Activated T-cell treated with anti-CD3 and anti-CD28 coated beads, Interleukin-2, amount 50 U/mL, for 4 hours (primary cell): ENCODE results near the gene MCAM. TPM values are rescaled to one million over a fixed set of nuclear protein-coding genes. Genes with fewer than 3 reads are reported as not detected.

Experiments
- ATAC-seq, 2 donors: fragments of 200-7000 bp; cut with Tn5 transposase; one replicate each; pipeline ENCODE4 v1.10.0; 2021
- DNase-seq: peaks from one replicate; pipeline ENCODE4 v3.0.0-alpha.2; 2020
- H3K27me3 Mint-ChIP-seq: one replicate; pipeline ENCODE4 v1.8.0; 2021; ENCODE audit warnings: low read depth, mixed read lengths
- H3K36me3 Mint-ChIP-seq: one replicate; pipeline ENCODE4 v1.8.0; 2022; ENCODE audit warnings: mixed read lengths; ENCODE audit not compliant: insufficient read depth
- H3K4me1 Mint-ChIP-seq: one replicate; pipeline ENCODE4 v1.8.0; 2021; ENCODE audit warnings: low read depth, mixed read lengths
- H3K4me3 Mint-ChIP-seq: one replicate; pipeline ENCODE4 v1.8.0; 2021; ENCODE audit warnings: mild to moderate bottlenecking, moderate library complexity, mixed read lengths
- H3K9me3 Mint-ChIP-seq: one replicate; pipeline ENCODE4 v1.8.0; 2021; ENCODE audit warnings: mixed read lengths
- total RNA-seq, 3 donors: library from RNA; stranded (reverse); gene quantifications; one replicate each; pipeline ENCODE4 v1.2.1, GENCODE V29; 2021

Gene MCAM
- total RNA-seq, 3 donors from 2014 or later, result 0.96 to 3.2 (median 2.1) TPM

DNA sequence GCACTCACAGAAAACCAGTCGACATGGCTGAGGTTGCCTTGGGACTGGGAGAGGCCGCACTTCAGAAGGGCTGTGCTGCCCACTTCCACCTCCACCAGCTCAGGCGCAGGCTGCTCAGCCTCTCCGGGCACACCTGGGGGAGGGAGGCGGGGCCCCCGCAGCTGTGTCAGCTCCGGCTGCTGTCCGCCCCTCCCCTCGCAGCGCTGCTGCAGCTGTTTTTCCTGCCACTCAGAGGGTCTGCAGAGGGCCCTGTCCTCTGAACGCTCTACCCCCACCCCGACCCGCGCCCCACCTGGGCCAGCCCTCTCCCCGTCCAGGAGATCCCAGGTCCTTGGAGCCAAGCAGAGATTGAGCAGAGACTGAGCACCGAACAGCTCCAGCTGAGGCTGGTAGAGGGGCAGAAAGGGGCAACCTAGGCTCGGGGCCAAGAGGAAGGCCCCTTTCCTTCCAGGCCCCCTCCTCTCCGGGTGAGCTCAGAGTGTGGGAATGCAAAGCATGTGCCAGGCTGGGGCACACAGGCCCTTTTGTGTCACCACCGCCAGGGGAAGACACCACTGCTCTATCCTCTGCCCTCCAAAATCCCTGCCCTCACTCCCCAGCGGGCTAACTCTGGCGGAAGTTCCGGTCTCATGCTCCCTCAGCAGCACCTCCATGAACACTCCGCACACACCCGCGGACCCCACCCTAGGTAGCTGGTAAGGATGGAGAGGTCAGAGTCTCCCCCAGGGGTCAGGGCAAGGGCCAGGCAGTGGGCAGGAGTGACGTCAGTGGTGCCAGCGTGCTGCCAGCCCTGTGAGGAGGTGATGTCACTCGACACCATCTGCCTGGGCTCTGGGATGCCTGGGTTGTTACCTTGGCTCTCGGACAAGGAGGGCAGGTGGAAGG, 1.6 kb downstream of the MCAM start:
- DNase-seq, result peak; percentile 51
- Mint-ChIP-seq H3K9me3 (no peaks in the 10 kb centered on the region), H3K4me3 (peak overlapping the region; percentile 71), H3K36me3 (no peaks in the 10 kb centered on the region), H3K27me3 (peaks cover 16% of the 10 kb centered on the region), H3K4me1 (peaks cover 20% of the 10 kb centered on the region)
- ATAC-seq, result peak; percentile 65 to 70

DNA sequence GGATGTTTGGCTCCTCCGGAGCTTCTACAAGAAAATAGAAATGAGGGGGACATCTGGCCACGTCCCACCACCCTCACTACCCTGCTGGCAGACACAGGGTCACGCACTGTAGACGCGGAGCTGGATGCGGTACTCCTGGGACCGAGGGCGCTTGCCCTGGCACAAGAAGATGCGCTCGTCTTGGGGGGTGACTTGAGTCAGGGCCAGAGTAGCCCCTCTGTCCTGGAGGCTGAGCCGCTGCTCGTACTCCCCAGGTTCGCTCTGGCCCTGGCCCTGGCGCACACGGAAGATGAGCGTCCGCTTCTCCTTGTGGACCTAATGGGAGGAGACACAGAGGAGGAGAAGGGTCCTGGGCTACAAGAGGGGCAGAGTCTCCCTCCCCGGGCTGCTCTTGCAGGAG, 2.2 kb downstream of the MCAM start:
- Mint-ChIP-seq H3K9me3 (no peaks in the 10 kb centered on the region), H3K27me3 (peaks cover 16% of the 10 kb centered on the region), H3K4me1 (peaks cover 19% of the 10 kb centered on the region), H3K4me3 (peak overlapping the region; percentile 71), H3K36me3 (peaks cover 1% of the 10 kb centered on the region)
- ATAC-seq (no peak), DNase-seq (no peak)

- DNase-seq (no peak), ATAC-seq (no peak)
- H3K36me3 Mint-ChIP-seq, result peaks cover 7% of the 10 kb centered on the region
- no peaks in the 10 kb centered on the region for H3K9me3 Mint-ChIP-seq
- H3K27me3 Mint-ChIP-seq, result peaks cover 4% of the 10 kb centered on the region
- H3K4me3 Mint-ChIP-seq, result no peak overlapping the region
- peaks cover 24% of the 10 kb centered on the region for H3K4me1 Mint-ChIP-seq
Observed at GRCh38 chr11:119310682-119311052, 6.3 kb downstream of the MCAM start.

- Mint-ChIP-seq H3K4me1 (peaks cover 26% of the 10 kb centered on the region), H3K27me3 (no peaks in the 10 kb centered on the region), H3K9me3 (no peaks in the 10 kb centered on the region), H3K36me3 (peaks cover 10% of the 10 kb centered on the region), H3K4me3 (no peak overlapping the region)
- no peak for ATAC-seq
- DNase-seq, result no peak
Observed at GRCh38 chr11:119309953-119310681, 6.8 kb downstream of the MCAM start.

DNA sequence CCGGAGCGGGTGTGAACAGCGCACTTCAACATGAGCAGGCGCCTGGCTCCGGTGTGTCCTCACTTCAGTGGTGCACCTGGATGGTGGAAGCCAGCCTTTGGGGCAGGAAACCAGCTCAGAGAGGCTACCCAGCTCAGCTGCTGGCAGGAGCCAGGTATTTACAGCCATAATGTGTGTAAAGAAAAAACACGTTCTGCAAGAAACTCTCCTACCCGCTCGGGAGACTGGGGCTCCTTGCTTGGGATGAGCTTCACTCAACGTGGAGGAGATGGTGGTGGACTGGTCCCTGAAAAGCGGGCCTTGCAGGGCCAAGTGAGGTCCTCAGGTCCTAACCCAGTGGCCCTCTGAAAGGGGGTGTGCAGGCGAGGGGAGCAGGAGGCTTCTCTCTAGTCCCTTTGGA, 7.5 kb downstream of the MCAM start:
- DNase-seq (no peak), ATAC-seq (no peak)
- Mint-ChIP-seq H3K27me3 (no peaks in the 10 kb centered on the region), H3K4me3 (no peak overlapping the region), H3K4me1 (peaks cover 26% of the 10 kb centered on the region), H3K36me3 (peaks cover 11% of the 10 kb centered on the region), H3K9me3 (no peaks in the 10 kb centered on the region)

- Mint-ChIP-seq H3K36me3 (peaks cover 19% of the 10 kb centered on the region), H3K27me3 (no peaks in the 10 kb centered on the region), H3K4me1 (peaks cover 26% of the 10 kb centered on the region), H3K9me3 (no peaks in the 10 kb centered on the region), H3K4me3 (no peak overlapping the region)
- no peak for DNase-seq
- no peak for ATAC-seq
Observed at GRCh38 chr11:119307974-119308373, 9.0 kb downstream of the MCAM start.

DNA sequence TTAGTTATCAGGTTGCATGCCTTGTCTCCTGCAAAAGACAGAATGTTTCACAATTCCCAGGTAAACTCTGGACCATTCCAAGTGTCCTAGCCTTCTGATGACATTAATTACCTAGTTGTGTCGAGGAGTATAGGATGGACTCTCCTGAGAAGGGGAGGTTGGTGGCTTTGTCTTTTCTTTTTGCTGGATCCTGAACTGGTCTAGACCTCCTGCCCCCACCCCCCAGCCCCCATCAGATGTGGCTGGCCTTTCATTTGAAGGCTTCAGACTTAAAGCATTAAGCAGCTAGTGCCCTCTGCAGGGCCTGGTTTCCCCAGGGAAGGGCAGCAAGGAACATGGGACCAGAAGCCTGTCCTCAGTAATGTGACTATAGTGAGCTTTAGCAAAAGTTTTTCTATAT, 9.7 kb downstream of the MCAM start:
- H3K27me3 Mint-ChIP-seq, result no peaks in the 10 kb centered on the region

GRCh38 chr11:119306373-119306890, 10.5 kb downstream of the MCAM start:
- H3K36me3 Mint-ChIP-seq, result peaks cover 30% of the 10 kb centered on the region
- H3K9me3 Mint-ChIP-seq, result no peaks in the 10 kb centered on the region
- no peaks in the 10 kb centered on the region for H3K27me3 Mint-ChIP-seq
- ATAC-seq, result peak; percentile 83 to 85
- DNase-seq, result no peak
- H3K4me3 Mint-ChIP-seq, result peak overlapping the region; percentile 37
- H3K4me1 Mint-ChIP-seq, result peaks cover 26% of the 10 kb centered on the region

More for the DNA sequence above, 9.7 kb downstream of the MCAM start:
- Mint-ChIP-seq H3K36me3 (peaks cover 25% of the 10 kb centered on the region), H3K4me3 (no peak overlapping the region), H3K9me3 (no peaks in the 10 kb centered on the region), H3K4me1 (peaks cover 26% of the 10 kb centered on the region)
- DNase-seq (no peak), ATAC-seq (no peak)

DNA sequence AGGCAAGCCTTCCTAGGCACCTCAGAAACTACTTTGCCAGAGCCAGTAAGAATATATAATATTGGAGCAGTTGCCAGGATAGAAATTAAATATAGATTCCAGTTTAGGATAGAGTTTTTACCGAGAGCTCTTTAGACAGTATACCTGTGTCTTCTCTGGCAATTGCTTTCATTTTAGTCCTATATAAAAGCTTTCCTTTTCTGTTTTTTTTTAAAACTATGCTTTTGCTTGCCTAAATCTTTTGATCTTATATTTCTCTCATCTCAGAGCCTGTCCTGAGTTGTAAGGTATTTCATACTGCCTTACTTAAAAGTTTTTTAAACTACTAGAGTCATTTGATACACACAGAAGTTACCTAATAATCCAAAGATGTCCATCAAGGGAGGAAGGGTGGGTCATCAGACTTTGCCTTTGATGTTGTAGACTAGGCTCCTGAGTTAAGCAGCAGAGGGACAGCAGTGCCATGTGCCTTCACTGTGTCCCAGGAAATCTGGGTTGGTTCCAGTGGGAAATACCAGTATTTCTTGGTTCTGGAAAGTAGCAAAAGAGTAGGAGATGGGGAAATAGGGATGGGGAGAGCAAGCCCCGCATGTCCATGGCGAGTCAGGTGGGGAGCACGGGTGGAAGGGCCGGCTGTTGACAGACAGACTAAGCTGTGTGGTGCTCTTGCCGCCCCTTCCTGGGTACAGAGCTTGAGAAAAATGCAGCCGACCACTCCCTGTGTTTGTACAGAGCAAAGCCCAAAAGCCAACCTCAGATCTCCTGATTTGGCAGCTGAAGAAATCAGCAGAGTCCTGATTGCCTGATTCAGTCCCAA, 11.2 kb downstream of the MCAM start:
- no peak for DNase-seq
- Mint-ChIP-seq H3K4me1 (peaks cover 26% of the 10 kb centered on the region), H3K36me3 (peaks cover 37% of the 10 kb centered on the region), H3K27me3 (no peaks in the 10 kb centered on the region), H3K4me3 (peak overlapping the region; percentile 37), H3K9me3 (no peaks in the 10 kb centered on the region)
- ATAC-seq, result peak; percentile 7 to 27

DNA sequence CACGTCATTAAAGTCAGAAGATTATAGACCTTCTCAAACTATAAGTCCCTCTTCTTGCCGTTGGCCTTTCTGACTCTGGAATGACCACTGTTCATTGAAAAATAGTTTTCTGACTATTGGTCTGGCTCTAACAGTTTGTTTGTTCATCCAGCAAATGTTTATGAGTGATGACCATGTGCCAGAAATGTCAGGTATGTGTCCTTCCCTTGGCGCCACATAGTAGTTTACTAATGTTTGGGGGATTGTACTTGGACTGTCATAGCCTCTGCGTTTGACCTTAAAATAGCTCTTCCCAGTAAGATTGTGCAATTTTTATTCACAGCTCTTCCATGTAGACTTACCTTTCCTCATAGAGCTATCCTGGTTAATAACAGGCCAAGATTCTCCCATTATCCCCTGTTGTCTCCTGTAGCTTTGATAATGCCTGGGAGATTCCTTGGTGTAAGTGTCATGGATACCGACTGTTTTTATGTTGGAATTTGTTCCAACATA, 13.7 kb downstream of the MCAM start:
- Mint-ChIP-seq H3K36me3 (peaks cover 52% of the 10 kb centered on the region), H3K27me3 (no peaks in the 10 kb centered on the region), H3K9me3 (no peaks in the 10 kb centered on the region), H3K4me3 (no peak overlapping the region), H3K4me1 (peaks cover 25% of the 10 kb centered on the region)
- ATAC-seq, result no peak
- DNase-seq, result no peak

- ATAC-seq (no peak), DNase-seq (no peak)
- Mint-ChIP-seq H3K4me1 (peaks cover 5% of the 10 kb centered on the region), H3K36me3 (peaks cover 54% of the 10 kb centered on the region), H3K27me3 (no peaks in the 10 kb centered on the region), H3K4me3 (no peak overlapping the region), H3K9me3 (no peaks in the 10 kb centered on the region)
Observed at GRCh38 chr11:119300198-119300964, 16.5 kb downstream of the MCAM start.

DNA sequence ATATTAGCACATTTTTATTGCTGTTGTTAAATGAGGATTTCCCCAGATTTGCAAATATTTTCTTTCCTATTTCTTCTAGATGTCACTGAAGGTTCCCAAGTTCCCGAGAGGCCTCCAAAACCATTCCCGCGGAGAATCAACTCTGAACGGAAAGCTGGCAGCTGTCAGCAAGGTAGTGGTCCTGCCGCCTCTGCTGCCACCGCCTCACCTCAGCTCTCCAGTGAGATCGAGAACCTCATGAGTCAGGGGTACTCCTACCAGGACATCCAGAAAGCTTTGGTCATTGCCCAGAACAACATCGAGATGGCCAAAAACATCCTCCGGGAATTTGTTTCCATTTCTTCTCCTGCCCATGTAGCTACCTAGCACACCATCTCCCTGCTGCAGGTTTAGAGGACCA, 17.5 kb downstream of the MCAM start:
- no peak overlapping the region for H3K4me3 Mint-ChIP-seq
- DNase-seq (no peak), ATAC-seq (no peak)
- H3K27me3 Mint-ChIP-seq, result no peaks in the 10 kb centered on the region
- H3K4me1 Mint-ChIP-seq, result no peaks in the 10 kb centered on the region
- H3K36me3 Mint-ChIP-seq, result peaks cover 51% of the 10 kb centered on the region
- H3K9me3 Mint-ChIP-seq, result no peaks in the 10 kb centered on the region

DNA sequence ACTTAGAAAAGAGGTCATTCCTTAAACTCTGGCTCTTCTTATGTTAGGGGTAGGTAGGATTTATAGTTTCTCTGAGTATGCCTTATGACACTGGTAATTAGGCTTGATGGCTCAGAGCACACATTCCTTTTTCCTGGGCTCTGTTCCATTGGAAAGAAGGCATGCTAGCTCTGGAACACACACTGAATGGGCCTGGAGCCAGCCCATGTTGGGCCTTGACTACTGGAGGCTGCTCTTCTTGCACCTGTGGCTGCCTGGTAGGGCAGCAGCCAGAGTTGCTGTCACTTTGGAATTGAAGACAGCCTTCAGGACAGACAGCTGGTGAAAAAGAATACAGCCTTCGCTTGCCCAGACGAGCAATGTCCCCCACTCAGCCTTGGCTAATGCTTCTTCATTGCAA, 18.2 kb downstream of the MCAM start:
- Mint-ChIP-seq H3K9me3 (no peaks in the 10 kb centered on the region), H3K36me3 (peaks cover 50% of the 10 kb centered on the region), H3K27me3 (no peaks in the 10 kb centered on the region), H3K4me1 (no peaks in the 10 kb centered on the region), H3K4me3 (no peak overlapping the region)
- ATAC-seq (no peak), DNase-seq (no peak)
